Stomach (tissue), 9 donors: ENCODE data around the gene COL6A1. TPM values are rescaled to one million over a fixed set of nuclear protein-coding genes. Genes with fewer than 3 reads are reported as not detected.
"Not testable (repeated sequence)": the region's sequence is repeated elsewhere in the genome, so short reads cannot be mapped to it uniquely, and the experiment has no call there.

Experiments
- DNase-seq, 2 donors: peaks; one replicate each; pipeline versions ENCODE4 v3.0.0 to v3.0.0-alpha.2; 2013 to 2019
- H3K27ac ChIP-seq, 5 donors: fragments of 200-600 bp in 4 of 5; sonication (generic) in 4 of 5; one replicate each; pipeline ENCODE4 v1.5.1; 2013 to 2019; ENCODE audit warnings: mild to moderate bottlenecking in 1 of 5, moderate library complexity in 1 of 5
- H3K27me3 ChIP-seq, 3 donors: fragments of 200-600 bp; sonication (generic); one replicate each; pipeline ENCODE4 v1.5.1; 2017 to 2019; ENCODE audit warnings: mixed run types in 1 of 3
- H3K36me3 ChIP-seq, 4 donors: fragments of 200-600 bp; sonication (generic); 1 replicate in 3 of 4; 2 replicates in 1 of 4; pipeline ENCODE4 v1.5.1; 2016 to 2019
- H3K4me1 ChIP-seq, 4 donors: fragments of 200-600 bp; sonication (generic); one replicate each; pipeline ENCODE4 v1.5.1; 2016 to 2019
- H3K4me3 ChIP-seq, 4 donors: fragments of 200-600 bp; sonication (generic) in 3 of 4; one replicate each; pipeline ENCODE4 v1.5.1; 2016 to 2019; ENCODE audit warnings: mild to moderate bottlenecking in 1 of 4
- H3K9me3 ChIP-seq, 4 donors: fragments of 200-600 bp; sonication (generic); one replicate each; pipeline ENCODE4 v1.5.1; 2016 to 2019
- EP300 ChIP-seq: sonication (generic); formaldehyde crosslinking; IDR thresholded peaks from one replicate; pipeline ENCODE4 v1.6.1; 2017; ENCODE audit warnings: antibody characterized with exemption
- POLR2A ChIP-seq, 4 donors: fragments of 450-650 bp; IDR thresholded peaks; one replicate each; pipeline ENCODE4 v1.6.1; 2016; ENCODE audit warnings: antibody characterized with exemption in 4 of 4, control low read depth in 2 of 4, mild to moderate bottlenecking in 1 of 4, moderate library complexity in 1 of 4
- POLR2AphosphoS5 ChIP-seq, 3 donors: sonication (generic); formaldehyde crosslinking; IDR thresholded peaks; one replicate each; pipeline ENCODE4 v1.6.1; 2016; ENCODE audit warnings: antibody characterized with exemption in 3 of 3
- WGBS, 5 donors: extraction: QIAGEN DNeasy Blood & Tissue Kit in 3 of 5; methylation state at CpG; one replicate each; pipeline versions ENCODE4 v1.1.5 to v1.1.7; 2013 to 2018; 5-methylcytosine and 5-hydroxymethylcytosine counted together
- intact Hi-C: fragments of 100-400 bp; cut with DNase I; formaldehyde crosslinking; loops from one replicate; pipeline ENCODE4 v1.15.1; 2023; ENCODE audit warnings: low total_unique reads
- polyA plus RNA-seq, 3 donors: library from polyadenylated mRNA; stranded (reverse); fragments of 200-250 nt; gene quantifications; one replicate each; pipeline ENCODE4 v1.2.3, GENCODE V29; 2013
- total RNA-seq, 5 donors: library from RNA; depleted of rRNA; stranded (reverse); fragments of >200 nt; gene quantifications; one replicate each; pipeline versions ENCODE4 v1.1.0 to v1.2.3, GENCODE V29; 2014 to 2016
- TF ChIP-seq, protein P1 (sequence below), 7 experiments: fragments of 450-650 bp in 4 of 7; fragments of 200-600 bp in 3 of 7; sonication (generic) in 3 of 7; IDR thresholded peaks; one replicate each; pipeline ENCODE4 v1.5.1; 2016 to 2019; ENCODE audit warnings: antibody characterized with exemption in 7 of 7, control low read depth in 2 of 7, mild to moderate bottlenecking in 1 of 7
- donor health status: healthy with polysubstance abuse.
- donor health status: Bipolar disorder and iron deficiency.
- donor health status: healthy.

Gene COL6A1
- total and polyA plus RNA-seq, 8 donors = 63.2 to 756 (median 254) TPM

DNA sequence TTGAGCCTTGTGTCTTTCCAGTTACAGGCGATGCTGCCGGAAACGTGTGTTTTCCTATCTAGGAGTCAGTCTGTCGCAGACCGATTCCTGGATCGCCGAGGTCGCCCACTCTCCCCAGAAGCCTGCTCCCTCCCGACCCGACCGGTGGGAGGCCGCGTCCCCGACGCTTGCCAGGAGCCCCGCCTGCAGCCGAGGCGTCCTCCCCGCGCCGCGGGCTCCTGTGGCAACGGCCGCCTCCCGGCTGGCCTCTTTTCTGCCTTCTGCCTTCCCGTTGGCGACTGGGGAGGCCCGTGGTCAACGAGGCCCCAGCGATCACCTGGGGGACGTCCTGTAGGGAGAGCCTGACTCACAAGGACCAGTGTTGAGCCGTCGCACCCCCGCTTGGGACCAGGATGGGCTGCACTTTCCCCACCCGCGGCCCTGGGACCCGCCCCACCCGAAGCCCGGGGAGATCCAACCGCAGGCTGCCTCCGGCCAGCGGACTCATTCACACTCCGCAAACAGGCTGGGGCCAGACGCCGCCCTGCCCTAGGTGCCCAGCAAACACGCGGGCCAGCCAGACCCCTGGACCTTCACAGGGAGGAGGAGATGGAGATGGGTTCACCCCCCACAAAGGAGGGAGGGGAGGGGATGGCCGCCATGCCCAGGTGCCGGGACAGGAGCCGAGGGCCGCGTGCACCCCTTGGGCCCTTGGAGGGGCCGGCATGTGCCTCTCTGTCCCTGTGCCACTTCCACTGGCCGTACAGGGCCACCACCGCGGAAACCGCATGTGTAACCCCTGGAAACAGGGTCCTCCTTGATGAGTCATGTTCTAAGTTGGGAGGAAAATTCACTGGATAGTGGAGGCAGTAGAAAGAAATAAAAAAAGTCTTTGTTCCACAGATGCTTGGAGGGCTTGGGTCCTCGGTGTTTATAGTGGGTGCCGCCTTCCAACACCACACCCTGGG lies 7.2 kb upstream of the COL6A1 start:
- Histone ChIP-seq H3K27ac (peak overlapping the region; percentile 77 to 92 (median 89)), H3K27me3 (peaks cover 0 to 86% (median 53%) of the 10 kb centered on the region in 3 donors), H3K4me1 (peaks cover 46 to 81% (median 73%) of the 10 kb centered on the region in 4 donors), H3K4me3 (peak overlapping the region; percentile 48 to 59 (median 50)), H3K36me3 (no peaks in the 10 kb centered on the region), H3K9me3 (no peaks in the 10 kb centered on the region)
- TF ChIP-seq POLR2AphosphoS5 (IDR thresholded peaks at IDR 0.05) (no peak), EP300 (no peak)
- peak; percentile 26 to 78 for DNase-seq
- 0 to 2% (median 1%) methylated on average over 16 to 59 of the region's 59 CpGs for WGBS, 5 donors
- intact Hi-C loops = loop anchor here (5.0 kb wide), 1 partner anchor 123 kb away; the partner anchor contains the start of gene COL6A2

DNA sequence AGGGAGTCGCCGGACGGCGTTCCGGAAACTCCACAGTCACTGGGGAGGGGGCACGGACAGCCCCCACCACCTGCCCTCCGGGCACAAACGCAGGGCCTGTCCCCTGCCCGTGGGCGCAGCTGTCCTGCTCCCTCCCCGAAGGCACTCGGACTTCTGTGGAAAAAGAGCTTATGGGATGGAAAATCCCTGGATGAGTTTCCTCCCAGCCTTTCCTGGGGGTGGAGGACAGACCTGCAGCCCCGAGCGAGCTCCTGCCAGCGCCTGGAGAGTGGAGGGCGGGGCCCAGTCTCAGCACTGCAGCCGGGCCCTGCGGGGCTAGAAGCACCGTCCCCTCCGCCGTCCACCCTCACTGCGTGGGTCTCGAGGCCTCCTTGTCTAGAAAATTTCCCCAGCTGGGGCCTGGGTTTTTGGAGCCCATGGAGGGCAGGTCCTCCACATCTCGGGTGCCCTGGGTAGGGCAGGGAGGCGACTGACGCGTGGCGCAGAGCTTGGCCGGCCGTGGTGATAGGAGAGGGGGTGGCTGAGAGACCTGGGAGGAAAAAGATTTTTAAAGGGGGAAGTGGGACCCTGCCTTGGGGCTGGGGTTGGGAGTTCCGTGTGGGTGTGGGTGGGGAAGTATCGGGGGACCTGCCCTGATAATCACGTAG lies 6.4 kb upstream of the COL6A1 start:
- DNase-seq = peak; percentile 31 to 77
- TF ChIP-seq, protein P1, sequence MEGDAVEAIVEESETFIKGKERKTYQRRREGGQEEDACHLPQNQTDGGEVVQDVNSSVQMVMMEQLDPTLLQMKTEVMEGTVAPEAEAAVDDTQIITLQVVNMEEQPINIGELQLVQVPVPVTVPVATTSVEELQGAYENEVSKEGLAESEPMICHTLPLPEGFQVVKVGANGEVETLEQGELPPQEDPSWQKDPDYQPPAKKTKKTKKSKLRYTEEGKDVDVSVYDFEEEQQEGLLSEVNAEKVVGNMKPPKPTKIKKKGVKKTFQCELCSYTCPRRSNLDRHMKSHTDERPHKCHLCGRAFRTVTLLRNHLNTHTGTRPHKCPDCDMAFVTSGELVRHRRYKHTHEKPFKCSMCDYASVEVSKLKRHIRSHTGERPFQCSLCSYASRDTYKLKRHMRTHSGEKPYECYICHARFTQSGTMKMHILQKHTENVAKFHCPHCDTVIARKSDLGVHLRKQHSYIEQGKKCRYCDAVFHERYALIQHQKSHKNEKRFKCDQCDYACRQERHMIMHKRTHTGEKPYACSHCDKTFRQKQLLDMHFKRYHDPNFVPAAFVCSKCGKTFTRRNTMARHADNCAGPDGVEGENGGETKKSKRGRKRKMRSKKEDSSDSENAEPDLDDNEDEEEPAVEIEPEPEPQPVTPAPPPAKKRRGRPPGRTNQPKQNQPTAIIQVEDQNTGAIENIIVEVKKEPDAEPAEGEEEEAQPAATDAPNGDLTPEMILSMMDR (IDR thresholded peaks at IDR 0.05) = no peak
- TF ChIP-seq POLR2A (IDR thresholded peaks at IDR 0.05) = no peak
- no peak for TF ChIP-seq EP300
- TF ChIP-seq POLR2AphosphoS5 (IDR thresholded peaks at IDR 0.05) = no peak
- H3K27ac ChIP-seq = peak overlapping the region; percentile 77 to 92 (median 89)
- no peaks in the 10 kb centered on the region for H3K9me3 ChIP-seq
- H3K4me1 ChIP-seq = peaks cover 46 to 89% (median 76%) of the 10 kb centered on the region in 4 donors
- 10 to 30% (median 16%) methylated on average over 17 to 33 of the region's 33 CpGs for WGBS, 5 donors
- no peaks in the 10 kb centered on the region for H3K36me3 ChIP-seq
- intact Hi-C loops = no loop called here
- peak overlapping the region; percentile 3 to 59 (median 50) for H3K4me3 ChIP-seq
- H3K27me3 ChIP-seq = peaks cover 0 to 93% (median 53%) of the 10 kb centered on the region in 3 donors

GRCh38 chr21:45975667-45976409 lies 5.7 kb upstream of the COL6A1 start:
- Histone ChIP-seq H3K27ac (peak overlapping the region in 4 of 5 donors; percentile 88 to 92 (median 90)), H3K27me3 (peaks cover 0 to 89% (median 52%) of the 10 kb centered on the region in 3 donors), H3K4me1 (peaks cover 44 to 87% (median 73%) of the 10 kb centered on the region in 4 donors)
- H3K9me3 ChIP-seq, intact Hi-C loops, H3K36me3 ChIP-seq, H3K4me3 ChIP-seq, DNase-seq: not testable (repeated sequence)
- WGBS, 5 donors = 33 to 46% (median 38%) methylated on average over 11 to 13 of the region's 13 CpGs

- H3K27me3 ChIP-seq = peaks cover 0 to 82% (median 46%) of the 10 kb centered on the region in 3 donors
- peak overlapping the region in 4 of 5 donors; percentile 63 to 87 (median 86) for H3K27ac ChIP-seq
- H3K4me1 ChIP-seq = peaks cover 34 to 83% (median 68%) of the 10 kb centered on the region in 4 donors
- no peak overlapping the region for H3K4me3 ChIP-seq
- peak; percentile 13 to 38 for DNase-seq
- WGBS, 5 donors = 36 to 50% (median 43%) methylated on average over 11 of the region's 11 CpGs
- intact Hi-C loops = no loop called here
- no peaks in the 10 kb centered on the region for H3K36me3 ChIP-seq
- no peaks in the 10 kb centered on the region for H3K9me3 ChIP-seq
- TF ChIP-seq, protein P1 (IDR thresholded peaks at IDR 0.05) = no peak
- TF ChIP-seq POLR2A (IDR thresholded peaks at IDR 0.05) = no peak
- no peak for TF ChIP-seq EP300
- no peak for TF ChIP-seq POLR2AphosphoS5 (IDR thresholded peaks at IDR 0.05)
Observed at GRCh38 chr21:45976701-45977311, 4.8 kb upstream of the COL6A1 start.
